DOHH2 (cell line): ENCODE measurements around the gene EIF3M.

ENCODE experiments used
- CTCF ChIP-seq: fragments of 200-600 bp; sonication (generic); IDR thresholded peaks from one replicate; pipeline ENCODE4 v1.5.1; 2014; ENCODE audit warnings: antibody characterized with exemption, mild to moderate bottlenecking, low read depth, low read length; ENCODE audit not compliant: poor library complexity, severe bottlenecking
- EZH2phosphoT487 ChIP-seq: fragments of 200-600 bp; sonication (generic); IDR thresholded peaks from 2 replicates; pipeline ENCODE4 v1.6.1; 2017; ENCODE audit warnings: borderline replicate concordance, mild to moderate bottlenecking, antibody characterized with exemption, low read length, moderate library complexity, mixed read lengths

GRCh38 chr11:32613500-32614151 lies 30.0 kb downstream of the EIF3M start:
- TF ChIP-seq CTCF, result no peak
- no peak for TF ChIP-seq EZH2phosphoT487
